Skeletal muscle tissue (tissue), 4 donors: ENCODE results near the gene SLCO3A1. TPM values are rescaled to one million over a fixed set of nuclear protein-coding genes. Genes with fewer than 3 reads are reported as not detected.
"Not testable (repeated sequence)": the region's sequence is repeated elsewhere in the genome, so short reads cannot be mapped to it uniquely, and the experiment has no call there.

ENCODE experiments used
- H3K27ac ChIP-seq: one replicate; pipeline ENCODE4 v1.7.0; 2013; ENCODE audit warnings: mild to moderate bottlenecking, low read depth, low read length, inconsistent platforms
- H3K27me3 ChIP-seq, 3 donors: one replicate each; pipeline ENCODE4 v1.7.0; 2013; ENCODE audit warnings: low read length in 3 of 3; ENCODE audit not compliant: control insufficient read depth in 3 of 3, insufficient read depth in 3 of 3
- H3K36me3 ChIP-seq, 3 donors: one replicate each; pipeline ENCODE4 v1.7.0; 2013; ENCODE audit warnings: low read length in 3 of 3; ENCODE audit not compliant: control insufficient read depth in 3 of 3, insufficient read depth in 3 of 3
- H3K4me1 ChIP-seq, 3 donors: one replicate each; pipeline ENCODE4 v1.7.0; 2013; ENCODE audit warnings: low read length in 3 of 3, mild to moderate bottlenecking in 3 of 3; ENCODE audit not compliant: control insufficient read depth in 3 of 3, insufficient read depth in 3 of 3
- H3K4me3 ChIP-seq, 3 donors: one replicate each; pipeline ENCODE4 v1.7.0; 2013; ENCODE audit warnings: low read length in 3 of 3
- H3K9ac ChIP-seq, 3 donors: one replicate each; pipeline ENCODE4 v1.7.0; 2013; ENCODE audit warnings: low read length in 3 of 3, mild to moderate bottlenecking in 3 of 3, moderate library complexity in 2 of 3, low read depth in 1 of 3
- H3K9me3 ChIP-seq, 3 donors: one replicate each; pipeline ENCODE4 v1.7.0; 2013; ENCODE audit warnings: low read length in 3 of 3; ENCODE audit not compliant: control insufficient read depth in 3 of 3
- total RNA-seq: library from RNA; depleted of rRNA; stranded (reverse); fragments of >200 nt; gene quantifications from one replicate; pipeline ENCODE4 v1.2.3, GENCODE V29; 2014
- donor health status: Osteomylitis.

Gene SLCO3A1
- total RNA-seq, 1 donor from 2014 or later: 4.7 TPM

DNA sequence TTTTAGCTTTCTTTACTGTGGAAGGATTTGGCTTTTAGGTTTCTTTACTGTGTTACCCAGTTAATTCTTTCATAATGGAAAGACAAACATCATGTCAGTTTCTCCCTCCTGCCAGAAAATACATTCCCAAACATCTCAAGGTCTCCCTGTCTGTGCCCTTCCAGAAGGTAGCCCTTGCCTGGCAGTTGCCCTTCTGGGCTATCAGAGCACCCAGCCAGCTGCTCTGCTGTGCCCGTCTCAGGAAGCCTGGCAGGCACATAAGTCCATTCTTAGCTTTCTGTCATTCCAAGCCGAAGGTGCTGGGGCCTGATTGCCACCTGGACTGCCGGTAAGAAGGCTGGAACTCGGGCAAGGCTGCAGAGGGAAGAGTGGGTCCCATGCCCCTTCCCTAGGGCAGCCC lies 203.4 kb downstream of the SLCO3A1 start:
- Histone ChIP-seq H3K9ac (no peak overlapping the region), H3K36me3 (no peaks in the 10 kb centered on the region), H3K9me3 (no peaks in the 10 kb centered on the region), H3K27me3 (peaks cover 0 to 3% (median 0%) of the 10 kb centered on the region in 3 donors), H3K4me3 (no peak overlapping the region), H3K27ac (no peak overlapping the region), H3K4me1 (peaks cover 14 to 33% (median 30%) of the 10 kb centered on the region in 3 donors)

DNA sequence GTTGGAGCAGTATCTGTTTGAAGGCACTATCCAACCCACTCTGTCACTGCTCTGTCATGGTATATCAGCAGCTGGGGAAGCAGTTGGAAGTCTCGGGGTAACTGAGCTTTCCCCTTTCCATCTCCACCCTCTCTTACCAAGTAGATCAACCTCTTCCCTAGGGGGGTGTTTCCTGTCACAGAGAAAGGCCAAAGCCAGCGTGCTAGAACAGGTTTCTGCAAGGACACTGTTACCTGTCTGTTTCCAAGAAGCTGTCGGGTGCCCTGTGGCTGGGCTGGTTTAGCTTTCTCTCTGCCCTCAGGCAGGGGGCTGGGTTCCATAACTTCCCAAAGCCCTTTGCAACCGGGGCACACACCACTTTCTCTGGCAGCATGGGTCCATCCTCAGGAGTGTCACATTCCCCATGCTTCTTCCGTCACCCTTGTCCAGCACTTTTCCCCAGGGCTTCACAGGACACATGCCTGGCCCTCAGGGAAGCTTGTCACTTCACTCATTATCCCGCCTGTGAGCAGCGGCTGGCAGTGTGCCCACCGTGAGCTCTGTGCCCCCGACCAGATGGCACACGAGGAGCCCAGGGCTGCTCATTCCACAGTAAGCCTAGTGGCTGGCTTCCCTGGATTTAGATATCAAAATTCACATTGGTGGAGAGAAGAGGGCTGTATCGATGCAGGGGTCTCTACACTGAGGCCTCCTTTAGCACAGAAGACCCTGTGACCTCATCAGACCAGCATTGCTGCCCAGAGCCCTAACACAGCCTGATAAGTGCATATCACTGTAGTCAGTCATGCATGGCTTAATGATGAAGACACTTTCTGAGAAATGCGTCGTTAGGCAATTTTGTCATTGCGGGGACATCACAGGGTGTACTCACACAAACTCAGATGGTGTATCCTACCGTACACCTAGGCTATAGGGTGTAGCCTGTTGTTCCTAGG lies 205.8 kb downstream of the SLCO3A1 start:
- no peak overlapping the region for H3K27ac ChIP-seq
- H3K9ac ChIP-seq: no peak overlapping the region
- H3K4me3 ChIP-seq: no peak overlapping the region
- H3K36me3 ChIP-seq: no peaks in the 10 kb centered on the region
- H3K9me3 ChIP-seq: no peaks in the 10 kb centered on the region
- peaks cover 24 to 46% (median 45%) of the 10 kb centered on the region in 3 donors for H3K4me1 ChIP-seq
- no peaks in the 10 kb centered on the region for H3K27me3 ChIP-seq

- not testable (repeated sequence) for H3K4me3 ChIP-seq, H3K9ac ChIP-seq, H3K27me3 ChIP-seq, H3K9me3 ChIP-seq, H3K27ac ChIP-seq, H3K36me3 ChIP-seq
- peaks cover 24 to 46% (median 45%) of the 10 kb centered on the region in 3 donors for H3K4me1 ChIP-seq
Observed at GRCh38 chr15:92059971-92060311, 206.4 kb downstream of the SLCO3A1 start.

- peaks cover 24 to 43% (median 43%) of the 10 kb centered on the region in 3 donors for H3K4me1 ChIP-seq
- H3K9me3 ChIP-seq: no peaks in the 10 kb centered on the region
- H3K27me3 ChIP-seq: no peaks in the 10 kb centered on the region
- no peak overlapping the region for H3K27ac ChIP-seq
- no peak overlapping the region for H3K9ac ChIP-seq
- no peak overlapping the region for H3K4me3 ChIP-seq
- H3K36me3 ChIP-seq: no peaks in the 10 kb centered on the region
Observed at GRCh38 chr15:92061511-92062195, 208.1 kb downstream of the SLCO3A1 start.

GRCh38 chr15:92062505-92062904 lies 209.0 kb downstream of the SLCO3A1 start:
- H3K27ac ChIP-seq: no peak overlapping the region
- H3K9me3 ChIP-seq: no peaks in the 10 kb centered on the region
- peak overlapping the region in 1 of 3 donors; percentile 30 for H3K9ac ChIP-seq
- no peak overlapping the region for H3K4me3 ChIP-seq
- no peaks in the 10 kb centered on the region for H3K36me3 ChIP-seq
- no peaks in the 10 kb centered on the region for H3K27me3 ChIP-seq
- H3K4me1 ChIP-seq: peaks cover 21 to 35% (median 34%) of the 10 kb centered on the region in 3 donors

GRCh38 chr15:92068121-92068520 lies 214.6 kb downstream of the SLCO3A1 start:
- Histone ChIP-seq H3K27ac (no peak overlapping the region), H3K9ac (no peak overlapping the region), H3K4me3 (no peak overlapping the region), H3K9me3 (no peaks in the 10 kb centered on the region), H3K36me3 (no peaks in the 10 kb centered on the region), H3K27me3 (peaks cover 0 to 2% (median 0%) of the 10 kb centered on the region in 3 donors), H3K4me1 (peaks cover 5 to 12% (median 9%) of the 10 kb centered on the region in 3 donors)

DNA sequence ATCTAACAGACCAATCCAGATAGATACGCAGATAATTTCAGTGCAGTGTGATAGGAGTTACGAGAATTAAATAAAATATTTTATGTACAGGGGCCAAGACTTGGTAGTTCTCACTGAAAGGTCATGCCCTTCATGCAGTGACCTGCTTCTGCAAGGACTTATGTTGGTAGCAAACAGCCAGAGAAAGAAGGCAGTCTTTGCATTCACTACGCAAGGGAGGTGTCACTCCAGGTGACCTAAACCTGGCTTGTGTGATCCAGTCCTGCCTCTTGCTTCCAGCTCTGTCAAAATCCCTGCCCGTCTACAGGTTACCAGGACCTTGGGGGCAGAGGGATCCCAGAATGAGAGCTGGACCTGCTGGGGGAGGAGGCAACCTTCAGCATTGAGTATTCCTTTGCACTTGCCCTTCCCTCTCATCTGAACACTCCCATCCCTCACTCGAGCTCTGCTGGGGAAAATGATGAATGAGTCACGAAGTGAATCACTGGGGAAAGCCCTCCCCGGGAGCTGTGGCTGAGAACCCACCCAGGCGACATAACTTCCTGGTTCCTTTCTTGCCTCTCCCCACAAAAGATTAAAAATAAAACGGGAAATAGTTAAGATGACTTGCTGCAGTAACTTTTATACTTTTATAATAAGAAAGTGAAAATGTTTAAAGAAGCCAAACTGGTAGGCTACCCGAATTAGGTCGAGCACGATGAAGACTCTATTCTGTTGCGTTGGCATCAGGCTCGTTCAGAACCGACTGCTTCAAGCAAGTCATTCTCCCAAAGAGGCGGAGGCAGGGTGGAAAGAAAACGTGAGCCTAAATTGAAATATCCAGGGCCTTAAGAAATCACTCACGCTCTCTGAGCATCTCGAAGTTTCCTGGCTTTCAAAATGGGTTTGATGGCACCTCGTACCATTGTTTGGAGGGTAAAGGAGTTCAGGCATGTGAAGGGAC lies 216.1 kb downstream of the SLCO3A1 start:
- Histone ChIP-seq H3K27me3 (peaks cover 0 to 2% (median 0%) of the 10 kb centered on the region in 3 donors), H3K4me1 (peaks cover 7 to 13% (median 10%) of the 10 kb centered on the region in 3 donors), H3K27ac (peak overlapping the region; percentile 55), H3K9ac (no peak overlapping the region), H3K9me3 (no peaks in the 10 kb centered on the region), H3K4me3 (peak overlapping the region in 2 of 3 donors; percentile 26 to 36), H3K36me3 (no peaks in the 10 kb centered on the region)

- not testable (repeated sequence) for H3K9me3 ChIP-seq, H3K27me3 ChIP-seq, H3K9ac ChIP-seq, H3K4me3 ChIP-seq, H3K36me3 ChIP-seq
- Histone ChIP-seq H3K4me1 (peaks cover 13 to 19% (median 17%) of the 10 kb centered on the region in 3 donors), H3K27ac (peak overlapping the region; percentile 55)
Observed at GRCh38 chr15:92070251-92070650, 216.7 kb downstream of the SLCO3A1 start.

- Histone ChIP-seq H3K36me3 (no peaks in the 10 kb centered on the region), H3K9ac (no peak overlapping the region), H3K4me3 (no peak overlapping the region), H3K9me3 (no peaks in the 10 kb centered on the region), H3K4me1 (peaks cover 21 to 24% (median 23%) of the 10 kb centered on the region in 3 donors), H3K27ac (no peak overlapping the region), H3K27me3 (peaks cover 0 to 2% (median 0%) of the 10 kb centered on the region in 3 donors)
Observed at GRCh38 chr15:92071045-92071634, 217.6 kb downstream of the SLCO3A1 start.
